H9 (cell line): ENCODE results near the gene ADORA2B. TPM values are rescaled to one million over a fixed set of nuclear protein-coding genes. Genes with fewer than 3 reads are reported as not detected.
A peak's percentile ranks its signal among the peaks of the same experiment; 100 is the strongest.

Source experiments
- DNase-seq: peaks from one replicate; pipeline ENCODE4 v3.0.0-alpha.2; 2017
- H2AFZ ChIP-seq: one replicate; pipeline ENCODE4 v1.6.1; 2013; ENCODE audit warnings: mild to moderate bottlenecking, low read length, control low read depth, moderate library complexity
- H2AK5ac ChIP-seq: 2 replicates; pipeline ENCODE4 v1.6.1; 2013; ENCODE audit warnings: low read length, control low read depth, mixed read lengths; ENCODE audit not compliant: insufficient read length
- H2BK120ac ChIP-seq: one replicate; pipeline ENCODE4 v1.6.1; 2013; ENCODE audit warnings: low read depth, mild to moderate bottlenecking, low read length, control low read depth, inconsistent platforms; ENCODE audit not compliant: poor library complexity, severe bottlenecking
- H2BK12ac ChIP-seq: 2 replicates; pipeline ENCODE4 v1.6.1; 2013; ENCODE audit warnings: low read length, control low read depth, mixed read lengths, low read depth; ENCODE audit not compliant: insufficient read length
- H2BK15ac ChIP-seq: 2 replicates; pipeline ENCODE4 v1.6.1; 2013; ENCODE audit warnings: low read depth, low read length, control low read depth
- H2BK20ac ChIP-seq: one replicate; pipeline ENCODE4 v1.6.1; 2013; ENCODE audit warnings: low read depth, mild to moderate bottlenecking, low read length, control low read depth, inconsistent platforms; ENCODE audit not compliant: poor library complexity, severe bottlenecking
- H2BK5ac ChIP-seq: 2 replicates; pipeline ENCODE4 v1.6.1; 2013; ENCODE audit warnings: low read length, control low read depth, mixed read lengths; ENCODE audit not compliant: insufficient read length
- H3K14ac ChIP-seq: 2 replicates; pipeline ENCODE4 v1.6.1; 2013; ENCODE audit warnings: low read length, control low read depth; ENCODE audit not compliant: insufficient read depth
- H3K18ac ChIP-seq: 2 replicates; pipeline ENCODE4 v1.6.1; 2013; ENCODE audit warnings: low read depth, mild to moderate bottlenecking, mixed read lengths, low read length, control low read depth; ENCODE audit not compliant: insufficient read length
- H3K23ac ChIP-seq: 2 replicates; pipeline ENCODE4 v1.6.1; 2013; ENCODE audit warnings: low read length, control low read depth, mixed read lengths, low read depth; ENCODE audit not compliant: insufficient read length
- H3K23me2 ChIP-seq: 2 replicates; pipeline ENCODE4 v1.6.1; 2013; ENCODE audit warnings: low read depth, mild to moderate bottlenecking, mixed read lengths, low read length, control low read depth; ENCODE audit not compliant: insufficient read length, poor library complexity, severe bottlenecking
- H3K27ac ChIP-seq: 2 replicates; pipeline ENCODE4 v1.5.1; 2013; ENCODE audit warnings: low read length, control low read depth, mixed read lengths, low read depth; ENCODE audit not compliant: insufficient read length
- H3K27me3 ChIP-seq: 2 replicates; pipeline ENCODE4 v1.6.1; 2013; ENCODE audit warnings: low read length, control low read depth, inconsistent platforms; ENCODE audit not compliant: insufficient read depth
- H3K4ac ChIP-seq: 2 replicates; pipeline ENCODE4 v1.6.1; 2013; ENCODE audit warnings: low read depth, mild to moderate bottlenecking, control low read depth, inconsistent platforms, low read length, moderate library complexity
- H3K4me1 ChIP-seq: 2 replicates; pipeline ENCODE4 v1.6.1; 2013; ENCODE audit warnings: low read length, control low read depth, inconsistent platforms; ENCODE audit not compliant: insufficient read depth
- H3K4me2 ChIP-seq: 2 replicates; pipeline ENCODE4 v1.6.1; 2013; ENCODE audit warnings: low read length, control low read depth, mixed read lengths; ENCODE audit not compliant: insufficient read length, insufficient read depth
- H3K56ac ChIP-seq: 2 replicates; pipeline ENCODE4 v1.6.1; 2013; ENCODE audit warnings: low read depth, mild to moderate bottlenecking, mixed read lengths, low read length, control low read depth; ENCODE audit not compliant: insufficient read length
- H3K79me1 ChIP-seq: 2 replicates; pipeline ENCODE4 v1.6.1; 2013; ENCODE audit warnings: low read depth, mild to moderate bottlenecking, moderate library complexity, low read length, control low read depth, inconsistent platforms; ENCODE audit not compliant: insufficient read depth, poor library complexity, severe bottlenecking
- H3K79me2 ChIP-seq: 2 replicates; pipeline ENCODE4 v1.6.1; 2013; ENCODE audit warnings: low read length, control low read depth, inconsistent platforms; ENCODE audit not compliant: insufficient read depth
- H3K9ac ChIP-seq: 2 replicates; pipeline ENCODE4 v1.6.1; 2013; ENCODE audit warnings: low read length, control low read depth, mixed read lengths; ENCODE audit not compliant: insufficient read length; ENCODE audit errors: extremely low read depth
- H3K9me3 ChIP-seq: one replicate; pipeline ENCODE4 v1.6.1; 2013; ENCODE audit warnings: low read depth, low read length, inconsistent platforms; ENCODE audit not compliant: control insufficient read depth
- H3T11ph ChIP-seq: one replicate; pipeline ENCODE4 v1.6.1; 2013; ENCODE audit warnings: mild to moderate bottlenecking, low read length, control low read depth, inconsistent platforms
- H4K20me1 ChIP-seq: one replicate; pipeline ENCODE4 v1.6.1; 2013; ENCODE audit not compliant: control insufficient read depth, insufficient read length, insufficient read depth
- H4K5ac ChIP-seq: 2 replicates; pipeline ENCODE4 v1.6.1; 2013; ENCODE audit warnings: low read depth, mild to moderate bottlenecking, mixed read lengths, low read length, control low read depth; ENCODE audit not compliant: insufficient read length
- H4K8ac ChIP-seq: replicated peaks from 2 replicates; pipeline ENCODE4 v1.6.1; 2013; ENCODE audit warnings: low read length, control low read depth, mixed read lengths, low read depth; ENCODE audit not compliant: insufficient read length
- H4K91ac ChIP-seq: 2 replicates; pipeline ENCODE4 v1.6.1; 2013; ENCODE audit warnings: low read depth, mild to moderate bottlenecking, moderate library complexity, mixed read lengths, low read length, control low read depth; ENCODE audit not compliant: insufficient read length
- H3K27ac Mint-ChIP-seq, 3 experiments: 2 replicates in 2 of 3; 3 replicates in 1 of 3; pipeline ENCODE4 v1.8.0; 2020 to 2021; ENCODE audit warnings: mixed read lengths in 3 of 3, mild to moderate bottlenecking in 1 of 3, moderate library complexity in 1 of 3
- H3K27me3 Mint-ChIP-seq: 2 replicates; pipeline ENCODE4 v1.8.0; 2021; ENCODE audit warnings: low read depth, mild to moderate bottlenecking, moderate library complexity, mixed read lengths
- H3K36me3 Mint-ChIP-seq, 3 experiments: 2 replicates in 2 of 3; 3 replicates in 1 of 3; pipeline ENCODE4 v1.8.0; 2020 to 2021; ENCODE audit warnings: low read depth in 3 of 3, mixed read lengths in 3 of 3; ENCODE audit not compliant: insufficient read depth in 1 of 3
- H3K4me1 Mint-ChIP-seq, 2 experiments: 2 replicates each; pipeline ENCODE4 v1.8.0; 2020; ENCODE audit warnings: mixed read lengths in 2 of 2
- H3K4me3 Mint-ChIP-seq, 2 experiments: 2 replicates in 1 of 2; 3 replicates in 1 of 2; pipeline ENCODE4 v1.8.0; 2020 to 2021; ENCODE audit warnings: mild to moderate bottlenecking in 2 of 2, mixed read lengths in 2 of 2, moderate library complexity in 1 of 2
- H3K9me3 Mint-ChIP-seq, 2 experiments: 2 replicates in 1 of 2; 3 replicates in 1 of 2; pipeline ENCODE4 v1.8.0; 2020; ENCODE audit warnings: mild to moderate bottlenecking in 2 of 2, mixed read lengths in 2 of 2, moderate library complexity in 1 of 2
- WGBS: extraction: QIAGEN DNeasy Blood & Tissue Kit; methylation state at CpG from one replicate; pipeline ENCODE4 v1.1.7; 2013; ENCODE audit warnings: missing lambda C conversion rate, low lambda C conversion rate, mixed read lengths; ENCODE audit not compliant: insufficient read length; ENCODE audit errors: extremely low coverage; 5-methylcytosine and 5-hydroxymethylcytosine counted together
- total RNA-seq: library from RNA; stranded (reverse); gene quantifications from 2 replicates; pipeline ENCODE4 v1.2.1, GENCODE V29; 2021
- TF ChIP-seq, protein P1 (sequence below): fragments of 200-600 bp; sonication (generic); conservative IDR thresholded peaks from 3 replicates; pipeline ENCODE4 v1.8.0; 2021; ENCODE audit warnings: antibody characterized with exemption, mild to moderate bottlenecking

ADORA2B gene
- total RNA-seq, 1 experiment from 2014 or later: 3.1 TPM

DNA sequence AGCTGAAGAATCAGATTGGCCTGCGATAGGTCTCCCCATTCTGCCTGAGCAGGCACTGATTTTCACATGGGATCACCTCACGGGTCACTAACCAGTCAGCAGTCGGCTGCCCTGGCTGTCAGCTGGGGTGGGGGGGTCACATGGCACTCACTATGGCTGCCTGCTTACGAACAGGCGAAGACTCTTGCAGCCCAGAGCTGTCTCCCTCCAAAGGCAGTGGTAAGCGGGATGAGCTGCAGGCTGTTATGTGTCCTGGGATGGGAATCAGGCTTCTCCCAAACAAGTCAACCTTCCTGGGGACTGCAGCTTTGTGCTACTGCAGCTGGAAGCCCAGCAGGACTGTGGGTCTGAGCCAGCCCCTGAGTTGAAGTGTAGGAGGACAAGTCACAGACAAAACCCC is 29.0 kb upstream of the ADORA2B start:
- H3K4me1 Mint-ChIP-seq: peaks cover 2 to 4% of the 10 kb centered on the region in 2 experiments; a peak in 3 of 4 replicates
- no peaks in the 10 kb centered on the region for H4K20me1 ChIP-seq
- no peak overlapping the region for H3K9ac ChIP-seq
- no peaks in the 10 kb centered on the region for H3K4me1 ChIP-seq
- H2BK5ac ChIP-seq: no peak overlapping the region
- H4K5ac ChIP-seq: no peak overlapping the region
- H2BK120ac ChIP-seq: no peak overlapping the region
- no CpG with 5 or more reads among the region's 6 CpGs for WGBS
- no peak overlapping the region for H3K4ac ChIP-seq
- H3K9me3 ChIP-seq: peaks cover 3% of the 10 kb centered on the region
- H2AK5ac ChIP-seq: no peak overlapping the region
- TF ChIP-seq, protein P1, sequence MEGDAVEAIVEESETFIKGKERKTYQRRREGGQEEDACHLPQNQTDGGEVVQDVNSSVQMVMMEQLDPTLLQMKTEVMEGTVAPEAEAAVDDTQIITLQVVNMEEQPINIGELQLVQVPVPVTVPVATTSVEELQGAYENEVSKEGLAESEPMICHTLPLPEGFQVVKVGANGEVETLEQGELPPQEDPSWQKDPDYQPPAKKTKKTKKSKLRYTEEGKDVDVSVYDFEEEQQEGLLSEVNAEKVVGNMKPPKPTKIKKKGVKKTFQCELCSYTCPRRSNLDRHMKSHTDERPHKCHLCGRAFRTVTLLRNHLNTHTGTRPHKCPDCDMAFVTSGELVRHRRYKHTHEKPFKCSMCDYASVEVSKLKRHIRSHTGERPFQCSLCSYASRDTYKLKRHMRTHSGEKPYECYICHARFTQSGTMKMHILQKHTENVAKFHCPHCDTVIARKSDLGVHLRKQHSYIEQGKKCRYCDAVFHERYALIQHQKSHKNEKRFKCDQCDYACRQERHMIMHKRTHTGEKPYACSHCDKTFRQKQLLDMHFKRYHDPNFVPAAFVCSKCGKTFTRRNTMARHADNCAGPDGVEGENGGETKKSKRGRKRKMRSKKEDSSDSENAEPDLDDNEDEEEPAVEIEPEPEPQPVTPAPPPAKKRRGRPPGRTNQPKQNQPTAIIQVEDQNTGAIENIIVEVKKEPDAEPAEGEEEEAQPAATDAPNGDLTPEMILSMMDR: no peak
- H3K27me3 Mint-ChIP-seq: no peaks in the 10 kb centered on the region
- H3K4me3 Mint-ChIP-seq: no peak overlapping the region
- no peaks in the 10 kb centered on the region for H3K27me3 ChIP-seq
- no peak overlapping the region for H4K8ac ChIP-seq
- H3K14ac ChIP-seq: peak overlapping the region; percentile 17; the same call in 1 of the 2 replicates
- no peak overlapping the region for H4K91ac ChIP-seq
- H3K9me3 Mint-ChIP-seq: peaks cover 7% of the 10 kb centered on the region in 2 experiments; a peak in 4 of 5 replicates
- no peak overlapping the region for H3K18ac ChIP-seq
- H3K56ac ChIP-seq: no peak overlapping the region
- no peaks in the 10 kb centered on the region for H3K23me2 ChIP-seq
- H3K79me1 ChIP-seq: no peaks in the 10 kb centered on the region
- H3K79me2 ChIP-seq: no peaks in the 10 kb centered on the region
- no peak overlapping the region for H3K4me2 ChIP-seq
- no peak overlapping the region for H2BK15ac ChIP-seq
- H3T11ph ChIP-seq: no peak overlapping the region
- no peak overlapping the region for H3K27ac ChIP-seq
- H3K23ac ChIP-seq: no peak overlapping the region
- H3K36me3 Mint-ChIP-seq: peaks cover 0 to 6% (median 0%) of the 10 kb centered on the region in 3 experiments; a peak in 1 of 7 replicates
- no peak overlapping the region for H2BK12ac ChIP-seq
- no peak for DNase-seq
- no peak overlapping the region for H3K27ac Mint-ChIP-seq
- no peak overlapping the region for H2AFZ ChIP-seq
- no peak overlapping the region for H2BK20ac ChIP-seq
